ENCODE measurements around the gene LCN1. TPM values are rescaled to one million over a fixed set of nuclear protein-coding genes. Genes with fewer than 3 reads are reported as not detected.
A peak's percentile ranks its signal among the peaks of the same experiment; 100 is the strongest.

Gene LCN1
- total RNA-seq, 4 donors from 2014 or later, result not detected

- no peaks in the 10 kb centered on the region for H3K27me3 ChIP-seq
- peaks cover 20% of the 10 kb centered on the region for H3K36me3 ChIP-seq
- peaks cover 15% of the 10 kb centered on the region for H3K4me1 ChIP-seq
- H3K4me3 ChIP-seq, result peak overlapping the region; percentile 83
- no peak overlapping the region for H3K27ac ChIP-seq
- no peaks in the 10 kb centered on the region for H3K9me3 ChIP-seq
- DNase-seq (ENCODE audit: low spot score in 2 of 2), result no peak
- TF ChIP-seq POLR2A (IDR thresholded peaks at IDR 0.05), result no peak
- no peak for TF ChIP-seq EP300 (IDR thresholded peaks at IDR 0.05)
- no peak for TF ChIP-seq POLR2AphosphoS5 (IDR thresholded peaks at IDR 0.05)
- 37% methylated on average over 11 of the region's 11 CpGs for WGBS
Observed at GRCh38 chr9:135480940-135481310, 40.3 kb upstream of the LCN1 start.

GRCh38 chr9:135482015-135482754 lies 39.1 kb upstream of the LCN1 start:
- no peak for TF ChIP-seq CTCF (IDR thresholded peaks at IDR 0.05)
- TF ChIP-seq POLR2AphosphoS5 (IDR thresholded peaks at IDR 0.05), result no peak
- TF ChIP-seq POLR2A (IDR thresholded peaks at IDR 0.05), result no peak
- TF ChIP-seq EP300 (IDR thresholded peaks at IDR 0.05), result no peak
- 70% methylated on average over 7 of the region's 8 CpGs for WGBS

GRCh38 chr9:135484460-135485277 lies 36.6 kb upstream of the LCN1 start:
- no peak overlapping the region for H3K4me3 ChIP-seq
- no peak overlapping the region for H3K27ac ChIP-seq
- TF ChIP-seq POLR2A (IDR thresholded peaks at IDR 0.05) (no peak), CTCF (IDR thresholded peaks at IDR 0.05) (no peak), POLR2AphosphoS5 (IDR thresholded peaks at IDR 0.05) (no peak)
- DNase-seq (ENCODE audit: low spot score in 2 of 2), result no peak
- peaks cover 55% of the 10 kb centered on the region for H3K36me3 ChIP-seq
- 96% methylated on average over 40 of the region's 47 CpGs for WGBS
- H3K4me1 ChIP-seq, result peaks cover 7% of the 10 kb centered on the region
- no peaks in the 10 kb centered on the region for H3K27me3 ChIP-seq
- H3K9me3 ChIP-seq, result no peaks in the 10 kb centered on the region

More at GRCh38 chr9:135482015-135482754, 39.1 kb upstream of the LCN1 start:
- Histone ChIP-seq H3K27ac (no peak overlapping the region), H3K36me3 (peaks cover 32% of the 10 kb centered on the region), H3K4me3 (no peak overlapping the region), H3K9me3 (no peaks in the 10 kb centered on the region), H3K4me1 (peaks cover 15% of the 10 kb centered on the region), H3K27me3 (no peaks in the 10 kb centered on the region)
- DNase-seq (ENCODE audit: low spot score in 2 of 2), result no peak

GRCh38 chr9:135485385-135485784 lies 35.9 kb upstream of the LCN1 start:
- H3K27ac ChIP-seq, result no peak overlapping the region
- H3K9me3 ChIP-seq, result no peaks in the 10 kb centered on the region
- no peak for TF ChIP-seq POLR2AphosphoS5 (IDR thresholded peaks at IDR 0.05)
- no peak for TF ChIP-seq POLR2A (IDR thresholded peaks at IDR 0.05)
- no peak for TF ChIP-seq CTCF (IDR thresholded peaks at IDR 0.05)
- no peak for TF ChIP-seq EP300 (IDR thresholded peaks at IDR 0.05)
- H3K27me3 ChIP-seq, result no peaks in the 10 kb centered on the region
- DNase-seq (ENCODE audit: low spot score in 2 of 2), result no peak
- WGBS, result 95% methylated on average over 25 of the region's 25 CpGs
- H3K36me3 ChIP-seq, result peaks cover 56% of the 10 kb centered on the region
- no peak overlapping the region for H3K4me3 ChIP-seq
- peaks cover 7% of the 10 kb centered on the region for H3K4me1 ChIP-seq

GRCh38 chr9:135485832-135486231 lies 35.4 kb upstream of the LCN1 start:
- TF ChIP-seq POLR2AphosphoS5 (IDR thresholded peaks at IDR 0.05), result no peak
- no peak for TF ChIP-seq EP300 (IDR thresholded peaks at IDR 0.05)
- TF ChIP-seq CTCF (IDR thresholded peaks at IDR 0.05), result no peak
- no peak for TF ChIP-seq POLR2A (IDR thresholded peaks at IDR 0.05)
- DNase-seq (ENCODE audit: low spot score in 2 of 2), result no peak
- WGBS, result 97% methylated on average over 12 of the region's 21 CpGs
- Histone ChIP-seq H3K4me3 (no peak overlapping the region), H3K27ac (no peak overlapping the region), H3K27me3 (no peaks in the 10 kb centered on the region), H3K9me3 (no peaks in the 10 kb centered on the region), H3K36me3 (peaks cover 56% of the 10 kb centered on the region), H3K4me1 (peaks cover 2% of the 10 kb centered on the region)

Measured in suprapubic skin (tissue), 4 donors.